GM04503 (cell line): ENCODE measurements around the gene FAT1.
"Not testable (repeated sequence)": the region's sequence is repeated elsewhere in the genome, so short reads cannot be mapped to it uniquely, and the experiment has no call there.

Experiments used
- DNase-seq: peaks from one replicate; pipeline ENCODE4 v3.0.0-alpha.2; 2012; ENCODE audit warnings: low read depth

FAT1 gene

DNA sequence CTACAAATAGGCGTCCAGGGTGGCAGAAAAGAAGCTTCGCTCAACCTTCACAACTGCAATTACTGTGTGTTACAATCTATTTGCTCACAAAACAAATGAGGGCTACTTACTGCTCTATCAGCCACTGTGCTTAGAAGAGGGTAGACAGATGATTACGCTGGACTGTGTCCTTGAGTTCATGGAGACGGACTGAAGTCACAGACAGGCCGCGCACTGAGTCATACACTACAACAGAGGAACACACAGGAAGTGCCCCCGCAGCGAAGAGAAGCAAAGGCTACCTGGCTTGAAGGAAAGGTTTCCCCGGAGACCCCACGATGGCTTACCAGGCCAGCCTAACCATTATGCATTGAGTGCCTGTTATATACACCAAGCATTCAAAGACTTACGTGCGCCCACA is 25.6 kb downstream of the FAT1 start:
- no peak for DNase-seq

DNA sequence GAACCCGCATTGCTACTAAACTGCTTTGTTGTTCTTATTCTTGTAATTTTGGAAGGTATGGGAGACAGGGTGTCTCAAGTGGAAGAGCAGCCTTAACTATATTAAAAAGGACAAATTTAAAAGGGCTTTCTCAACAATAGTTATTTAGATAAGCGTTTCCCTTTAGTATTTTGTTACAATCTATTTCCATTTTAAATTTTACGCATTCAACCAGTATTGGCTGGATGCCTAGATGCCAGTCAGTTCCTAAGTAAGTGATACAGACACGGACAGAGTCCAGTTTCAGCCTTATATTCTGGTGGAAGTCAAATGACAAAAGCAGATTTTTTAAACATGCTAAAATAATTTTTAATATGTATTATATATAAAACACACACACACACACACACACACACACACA is 28.3 kb downstream of the FAT1 start:
- no peak for DNase-seq

DNA sequence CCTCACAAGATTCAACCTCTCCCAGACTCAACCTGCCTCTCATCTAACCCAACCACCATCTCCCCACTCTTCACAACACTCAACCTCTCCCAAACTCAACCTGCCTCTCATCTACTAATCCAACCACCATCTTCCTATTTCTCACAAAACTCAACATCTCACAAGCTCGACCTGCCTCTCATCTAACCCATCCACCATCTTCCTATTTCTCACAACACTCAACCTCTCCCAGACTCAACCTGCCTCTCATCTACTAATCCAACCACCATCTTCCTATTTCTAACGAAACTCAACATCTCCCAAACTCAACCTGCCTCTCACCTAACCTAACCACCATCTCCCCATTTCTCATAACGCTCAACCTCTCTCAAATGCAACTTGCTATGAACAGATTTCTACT is 29.8 kb downstream of the FAT1 start:
- no peak for DNase-seq

DNA sequence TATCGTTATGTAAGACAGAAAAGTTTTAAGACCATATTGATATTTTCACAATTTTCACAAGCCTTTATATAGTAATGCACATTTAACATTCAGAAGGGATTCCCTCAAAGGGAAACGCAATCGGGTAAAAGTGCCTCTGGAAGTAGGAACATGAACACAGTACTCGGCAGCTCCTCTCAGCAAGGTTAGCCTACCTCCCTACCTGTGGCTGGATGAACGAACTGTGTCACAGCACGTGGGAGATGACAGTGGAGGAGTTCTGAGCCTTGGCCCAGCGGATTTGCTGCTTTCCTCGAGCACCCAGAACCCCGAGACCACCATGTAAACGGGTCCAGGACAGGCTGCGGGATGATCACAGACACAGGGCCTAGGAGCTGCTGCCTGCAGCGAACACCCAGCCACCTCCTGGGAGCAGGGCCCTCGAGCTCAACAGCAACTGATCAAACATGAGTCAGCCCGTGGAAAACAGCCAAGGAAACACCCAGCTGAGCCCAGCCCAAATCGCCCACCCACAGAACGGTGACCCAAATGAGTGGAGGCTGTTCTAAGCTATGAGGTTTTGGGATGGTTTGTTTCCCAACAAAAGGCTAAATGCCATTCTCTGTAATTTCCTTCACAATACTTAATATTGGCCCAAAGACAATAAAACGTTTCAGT is 30.4 kb downstream of the FAT1 start:
- peak; percentile 76 for DNase-seq

DNA sequence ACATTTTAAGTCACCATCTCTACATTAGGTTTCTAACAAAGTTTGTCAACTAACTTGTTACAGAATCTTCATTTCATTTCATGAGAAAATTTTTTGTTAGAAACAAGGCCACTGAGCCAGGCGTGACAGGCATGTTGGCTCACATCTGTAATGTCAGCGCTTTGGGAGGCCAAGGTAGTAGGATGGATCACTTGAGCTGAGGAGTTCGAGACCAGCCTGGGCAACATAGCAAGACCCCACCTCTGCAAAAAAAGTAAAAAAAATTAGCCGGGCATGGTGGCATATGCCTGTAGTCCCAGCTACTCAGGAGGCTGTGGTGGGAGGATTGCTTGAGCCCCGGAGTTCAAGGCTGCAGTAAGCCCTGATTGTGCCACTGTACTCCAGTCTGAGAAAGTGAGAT is 32.3 kb downstream of the FAT1 start:
- DNase-seq, result no peak

DNA sequence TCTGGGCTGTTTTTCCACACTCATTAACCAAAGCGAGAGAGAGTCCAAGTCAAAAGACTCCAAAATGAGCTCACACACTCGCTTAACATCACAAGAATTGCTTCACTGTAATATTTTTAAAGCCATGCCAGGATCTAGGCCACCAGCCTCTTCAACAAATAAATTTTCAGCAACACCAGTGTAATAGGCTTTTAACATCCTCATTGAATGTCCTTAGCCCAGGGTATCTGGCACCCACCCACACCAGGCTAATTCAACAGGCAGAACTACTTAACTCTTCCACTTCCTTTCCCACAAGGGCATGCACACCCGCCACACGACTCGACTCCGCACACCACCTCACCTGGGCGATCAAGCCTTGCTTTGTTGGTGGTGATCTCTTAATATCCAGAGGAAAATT is 34.2 kb downstream of the FAT1 start:
- DNase-seq, result no peak

DNA sequence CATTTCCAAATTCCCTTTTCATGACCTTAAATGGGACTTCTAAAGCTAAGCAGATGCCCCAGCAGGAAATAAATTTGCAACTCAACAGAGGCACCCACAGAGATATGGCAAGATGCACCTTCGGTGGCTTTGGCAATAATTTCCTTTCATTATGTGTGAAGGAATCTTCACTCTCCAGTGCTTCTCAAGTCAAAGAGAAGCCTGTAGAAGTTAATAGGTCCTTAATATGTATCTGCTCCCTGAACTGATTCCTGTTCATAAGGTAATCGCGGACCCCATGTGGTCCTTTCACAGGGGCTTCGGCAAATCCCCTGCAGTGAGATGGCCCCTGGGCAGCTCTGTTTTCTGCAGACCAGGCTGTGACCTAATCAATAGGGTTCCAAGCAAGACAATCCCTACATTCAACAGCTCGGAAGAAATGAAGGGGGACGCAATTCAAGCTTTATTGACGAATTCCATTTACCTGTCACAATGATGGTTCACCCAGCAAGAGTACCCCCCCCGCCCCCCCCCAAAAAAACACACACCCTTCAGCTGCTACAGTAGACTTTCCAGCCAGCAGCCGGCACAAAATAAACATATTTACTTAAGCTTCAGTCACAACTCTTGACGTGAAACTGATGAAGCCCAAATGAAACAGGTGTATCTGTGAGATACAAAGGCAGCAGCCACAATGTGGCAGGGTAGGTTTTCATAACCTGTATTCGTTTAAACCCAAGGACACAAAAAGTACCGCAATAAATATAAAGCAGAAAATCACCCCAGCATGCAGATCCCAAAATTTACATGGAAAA is 35.3 kb downstream of the FAT1 start:
- no peak for DNase-seq

DNA sequence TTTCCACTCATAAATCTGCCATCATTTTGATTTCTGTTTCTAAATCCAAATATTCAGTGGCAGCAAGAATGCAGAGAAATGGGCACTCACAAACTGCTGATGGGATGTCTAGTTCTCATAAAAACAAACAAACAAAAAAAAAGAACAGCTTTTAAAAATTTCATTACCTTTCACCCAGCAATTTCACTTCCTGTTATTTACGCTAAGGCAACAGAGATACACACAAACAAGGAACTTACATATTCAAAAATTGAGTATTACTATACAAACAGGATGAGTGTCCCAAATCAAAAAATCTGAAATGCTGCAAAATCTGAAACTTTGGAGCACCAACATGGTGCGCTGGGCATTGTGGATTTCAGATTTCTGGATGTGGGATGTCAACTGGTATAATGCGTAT is 36.4 kb downstream of the FAT1 start:
- DNase-seq, result no peak

DNA sequence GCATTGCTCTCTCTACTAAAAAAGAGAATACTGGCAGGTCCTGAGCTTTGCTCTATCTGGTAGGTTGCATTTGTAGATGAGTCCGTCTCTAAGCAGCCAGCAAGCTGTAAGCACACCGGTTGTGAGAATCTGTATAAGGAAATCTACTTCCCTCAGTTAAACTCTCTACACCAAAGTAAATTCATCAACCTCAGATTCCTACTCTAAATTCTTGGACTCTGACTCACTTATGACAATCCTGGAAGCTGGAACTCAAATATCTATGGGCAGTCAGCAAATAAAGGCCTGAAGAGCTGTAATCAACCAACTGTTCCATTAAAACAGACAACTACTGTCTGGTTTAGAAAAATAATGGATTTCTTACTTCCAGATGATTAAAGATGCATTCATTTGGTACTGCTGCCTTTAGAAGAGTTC is 37.9 kb downstream of the FAT1 start:
- DNase-seq, result peak; percentile 88

DNA sequence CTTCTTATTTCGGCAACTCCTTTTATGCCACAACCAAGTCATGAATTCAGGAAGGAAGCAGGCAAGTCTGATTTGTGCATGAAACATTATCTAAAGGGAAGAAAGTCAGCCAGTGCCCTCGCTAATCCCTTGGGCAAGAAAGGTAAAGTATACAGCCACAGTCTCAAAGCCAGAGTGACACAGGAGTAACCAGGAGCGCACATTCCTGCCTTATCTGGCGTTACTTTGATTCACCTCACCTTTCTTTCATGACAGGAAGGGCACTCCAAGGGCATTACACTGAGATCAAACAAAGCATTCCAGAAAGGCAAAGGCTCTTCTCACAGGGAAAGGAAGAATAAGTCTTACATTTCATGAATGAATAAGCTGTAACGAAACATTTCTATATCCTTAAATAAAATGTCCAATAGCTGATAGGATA is 38.8 kb downstream of the FAT1 start:
- DNase-seq, result no peak

DNA sequence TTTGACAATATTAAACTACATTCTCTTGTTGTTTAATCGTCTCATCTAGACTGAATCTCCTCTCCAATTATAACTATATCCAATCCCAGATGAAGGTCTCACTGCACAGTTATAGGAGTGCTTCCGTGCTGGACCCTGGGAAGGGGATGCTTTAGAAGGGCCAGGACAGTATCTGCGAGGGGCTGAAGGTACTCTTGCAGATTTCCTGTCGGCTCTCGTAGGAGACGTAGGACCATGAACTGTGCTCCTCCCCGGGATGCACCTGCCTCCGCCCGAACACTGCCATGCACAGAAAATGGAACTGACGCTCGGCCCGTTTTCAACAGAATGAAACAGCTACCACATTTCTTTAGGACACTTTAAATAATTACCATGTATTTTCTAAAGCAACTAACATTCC is 39.4 kb downstream of the FAT1 start:
- no peak for DNase-seq

DNA sequence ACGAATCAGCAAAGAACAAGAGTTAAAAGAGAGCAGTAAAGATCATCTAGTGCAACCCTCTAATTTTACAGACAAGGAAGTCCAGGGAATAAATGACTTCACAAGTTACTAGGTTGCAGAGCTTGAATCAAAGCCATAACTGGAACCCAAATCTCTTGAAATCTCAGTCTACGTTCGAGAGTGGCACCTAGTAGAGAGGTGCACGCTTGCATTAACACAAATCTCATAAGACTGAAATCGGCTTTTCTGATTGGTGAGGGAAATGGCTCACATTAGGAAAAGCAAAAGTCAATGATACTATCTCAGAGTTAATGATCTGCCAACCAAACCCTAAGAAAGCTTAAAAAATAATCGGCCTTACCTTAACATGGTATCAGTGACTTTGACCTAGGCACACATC is 43.0 kb downstream of the FAT1 start:
- no peak for DNase-seq

DNA sequence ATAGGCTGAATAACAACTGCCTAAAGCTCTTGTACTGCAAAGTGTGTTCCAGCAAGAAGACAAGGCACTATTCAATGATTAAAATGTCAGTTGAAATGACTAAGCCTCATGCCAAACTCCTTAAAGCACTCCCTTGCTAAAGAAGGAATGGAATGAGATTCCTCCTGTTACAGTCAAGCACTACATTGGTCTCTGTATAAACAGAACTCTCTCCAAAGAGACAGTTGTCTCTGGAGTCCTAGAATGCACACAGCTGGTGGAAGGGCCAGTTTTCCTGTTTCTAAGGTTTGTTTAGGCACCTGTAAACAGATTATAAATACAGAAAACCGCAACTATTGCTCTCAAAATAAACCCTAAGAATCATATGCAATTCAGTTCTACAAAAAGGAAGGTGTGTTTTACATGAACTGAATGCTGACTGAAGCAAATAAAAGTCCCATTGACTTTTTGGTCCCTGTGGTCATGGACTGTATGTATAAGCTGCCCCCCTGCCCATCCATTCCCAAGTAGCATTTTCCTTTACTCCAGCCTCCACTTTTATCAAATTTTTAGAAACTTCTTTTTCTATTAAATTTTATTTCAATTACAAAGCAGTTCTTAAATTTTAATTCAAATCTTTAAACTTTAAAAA is 47.0 kb downstream of the FAT1 start:
- DNase-seq, result peak; percentile 80

DNA sequence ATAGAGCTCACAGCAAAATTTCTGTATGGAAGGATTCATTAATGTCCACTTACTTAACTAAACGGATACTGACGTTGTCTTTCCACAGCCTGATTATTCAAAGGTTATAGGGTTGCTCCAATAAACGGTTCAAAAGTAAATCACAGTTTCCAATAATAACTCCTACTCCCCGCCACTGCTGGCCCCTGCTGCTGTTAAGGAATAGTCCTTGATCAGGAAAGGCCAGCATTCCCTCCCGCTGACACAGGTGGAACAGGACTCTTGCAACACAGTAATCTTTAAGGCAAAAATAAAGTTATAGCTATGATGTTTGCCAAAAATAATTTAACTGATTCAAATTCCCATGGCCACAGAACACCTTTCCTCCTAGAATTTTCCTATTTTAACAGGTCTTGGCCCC is 53.9 kb downstream of the FAT1 start:
- DNase-seq, result no peak

DNA sequence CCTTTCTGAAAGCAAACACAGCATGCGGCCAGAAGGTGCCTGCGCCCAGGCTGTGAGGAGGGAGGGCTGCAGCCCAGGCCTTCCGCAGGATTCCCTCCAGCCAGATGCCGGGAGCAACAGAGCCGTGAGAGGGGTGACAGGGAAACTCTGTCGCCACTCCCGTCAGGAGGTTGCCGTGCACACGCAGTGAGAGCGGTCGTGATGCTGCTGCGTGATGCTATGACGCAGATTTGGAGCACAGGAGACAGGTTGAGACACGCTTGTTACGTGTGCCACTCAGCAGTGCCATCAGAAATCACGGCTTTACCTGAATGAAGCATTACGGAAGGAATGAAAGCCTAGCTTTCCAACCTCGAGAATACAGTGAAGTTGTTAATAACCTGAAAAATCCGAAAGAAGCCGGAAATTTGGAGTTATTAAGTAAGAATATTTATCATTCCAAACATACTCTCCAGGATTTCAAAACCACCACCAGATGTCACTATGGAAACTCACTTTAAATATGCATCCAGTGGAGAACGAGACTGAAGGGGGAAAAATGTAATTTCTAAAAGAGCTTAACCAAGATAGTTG is 54.4 kb downstream of the FAT1 start:
- peak; percentile 59 for DNase-seq

DNA sequence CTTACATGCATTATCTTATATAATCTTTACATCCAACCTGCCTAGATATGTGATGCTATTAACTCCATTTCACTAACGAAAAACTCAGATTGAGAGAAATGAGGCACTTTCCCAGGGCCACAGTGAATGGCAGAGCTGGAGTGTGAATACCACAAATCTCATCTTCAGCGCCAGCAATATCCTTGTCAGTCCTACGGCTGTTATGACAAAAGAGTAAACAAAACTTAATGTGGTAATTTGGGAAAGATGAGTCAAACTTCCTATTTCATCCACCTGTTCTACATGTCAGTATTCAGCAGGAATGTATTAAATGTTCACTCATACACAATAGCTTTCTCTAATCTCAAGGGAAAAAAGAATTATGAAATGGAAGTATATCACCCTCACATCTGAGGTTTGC is 56.9 kb downstream of the FAT1 start:
- DNase-seq, result no peak

DNA sequence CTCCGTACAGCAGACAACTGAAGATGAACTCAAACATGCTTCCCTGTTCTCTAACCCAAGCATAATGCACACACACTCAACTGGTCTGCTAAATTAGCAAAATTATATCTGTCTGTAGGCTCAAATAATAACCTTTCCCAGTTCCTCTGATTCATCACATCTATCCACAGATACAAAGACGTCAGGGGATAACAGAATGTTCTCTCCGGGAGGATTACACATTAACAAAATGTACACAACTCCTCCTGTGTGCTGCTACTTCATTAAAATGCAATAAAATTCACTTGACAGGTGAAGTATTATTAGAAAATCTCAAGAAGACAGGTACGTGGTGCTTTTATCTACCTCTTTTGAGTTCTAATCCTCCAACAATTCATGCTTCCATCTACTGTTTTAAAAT is 57.4 kb downstream of the FAT1 start:
- no peak for DNase-seq

DNA sequence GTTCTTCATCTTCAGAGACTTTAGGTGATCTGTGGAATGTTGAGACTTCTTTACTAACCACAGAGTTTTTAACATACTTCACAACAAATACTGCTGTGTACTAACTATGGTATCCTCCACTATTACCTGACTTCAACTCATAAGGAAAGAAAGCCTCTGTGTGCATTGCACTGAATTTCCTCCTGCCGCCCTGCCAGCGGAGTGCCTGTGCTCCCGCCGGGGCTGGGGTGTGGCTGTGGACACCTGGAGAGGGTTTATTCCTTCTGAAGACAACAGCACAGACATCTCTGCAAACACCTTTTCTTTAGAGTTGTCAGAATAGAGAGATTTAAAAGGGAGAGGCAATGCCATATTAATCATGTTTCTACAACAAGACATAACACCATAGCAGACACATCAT is 63.3 kb downstream of the FAT1 start:
- no peak for DNase-seq

DNA sequence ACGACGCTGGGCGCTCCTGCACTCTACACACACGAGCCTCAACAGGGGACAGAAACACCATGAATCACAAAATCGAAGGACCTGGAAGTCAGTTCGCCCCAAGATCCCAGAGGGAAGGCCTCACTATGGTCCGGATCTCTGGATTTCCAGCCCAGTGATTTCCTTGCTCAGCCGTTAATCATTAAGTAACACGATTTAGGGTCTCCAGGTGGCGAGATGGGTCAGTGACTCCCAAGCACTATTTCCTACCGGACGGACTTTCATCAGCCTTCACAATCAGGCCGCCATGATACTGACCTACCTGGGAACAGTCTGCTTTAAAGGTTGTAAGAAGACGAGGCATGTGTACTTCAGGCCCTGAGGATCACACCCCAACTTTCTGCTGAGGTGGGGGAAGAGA is 63.7 kb downstream of the FAT1 start:
- no peak for DNase-seq

DNA sequence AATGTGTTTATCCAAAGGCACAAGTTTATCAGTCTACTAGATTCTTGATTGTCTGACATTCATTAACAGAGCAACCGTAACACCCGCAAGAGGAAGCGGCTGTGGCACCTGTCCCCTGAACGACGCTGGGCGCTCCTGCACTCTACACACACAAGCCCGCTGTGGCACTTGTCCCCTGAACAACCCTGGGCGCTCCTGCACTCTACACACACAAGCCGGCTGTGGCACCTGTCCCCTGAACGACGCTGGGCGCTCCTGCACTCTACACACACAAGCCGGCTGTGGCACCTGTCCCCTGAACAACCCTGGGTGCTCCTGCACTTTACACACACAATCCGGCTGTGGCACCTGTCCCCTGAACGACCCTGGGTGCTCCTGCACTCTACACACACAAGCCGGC is 64.2 kb downstream of the FAT1 start:
- DNase-seq, result not testable (repeated sequence)

DNA sequence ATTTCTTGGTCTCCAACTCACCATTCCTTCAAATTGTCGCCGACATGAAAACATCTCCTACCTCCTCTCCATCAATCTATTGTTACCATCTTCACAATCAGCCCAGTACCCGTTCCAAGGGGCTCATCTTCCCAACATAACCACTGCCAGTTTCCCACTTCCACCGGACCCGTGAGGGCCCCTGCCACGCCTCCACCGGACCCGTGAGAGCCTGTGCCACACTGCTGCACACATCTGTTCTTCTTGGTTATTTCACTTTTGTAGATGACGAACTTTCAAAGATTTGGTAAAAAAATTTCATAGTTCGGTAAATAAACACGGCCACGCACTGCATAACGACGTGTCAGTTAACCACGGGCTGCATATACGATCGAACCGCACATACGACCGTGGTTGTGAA is 65.0 kb downstream of the FAT1 start:
- DNase-seq, result no peak

DNA sequence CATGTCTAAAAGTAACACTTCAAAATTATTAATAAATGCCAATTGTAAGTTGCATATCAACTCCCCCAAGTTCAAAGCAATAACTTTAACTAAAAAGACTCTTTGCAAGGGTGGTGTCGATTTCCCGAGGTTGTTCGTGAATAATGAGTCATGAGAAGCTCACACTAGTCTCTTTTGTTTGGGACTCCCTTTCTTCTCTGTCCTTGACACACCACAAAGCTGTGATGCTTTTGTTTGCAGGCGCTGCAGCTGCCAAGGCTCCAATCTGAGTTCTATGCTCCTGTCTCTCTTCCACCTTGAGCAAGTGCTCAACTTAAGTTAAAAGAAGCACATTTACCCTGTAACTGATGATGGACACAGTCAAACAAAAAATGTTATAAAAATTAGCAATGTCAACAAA is 65.9 kb downstream of the FAT1 start:
- no peak for DNase-seq

DNA sequence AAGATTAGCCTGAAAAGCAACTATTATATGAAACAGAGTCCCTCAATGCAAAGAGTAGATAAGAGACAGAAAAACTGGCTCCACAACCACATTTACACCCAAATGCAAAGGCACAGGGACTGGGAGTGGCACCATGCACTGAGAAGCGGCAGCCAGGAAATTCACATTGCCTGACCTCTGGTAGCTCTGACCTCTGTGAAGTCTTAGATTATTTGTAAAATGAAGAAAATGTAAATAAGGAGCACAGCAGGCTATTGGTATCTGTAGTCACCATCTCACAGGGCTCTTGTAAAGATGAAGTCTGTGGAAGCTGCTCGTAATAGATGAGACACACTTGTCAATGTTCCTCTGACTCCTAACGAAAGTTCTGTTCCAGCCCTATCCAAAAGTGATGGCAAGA is 69.7 kb downstream of the FAT1 start:
- DNase-seq, result no peak
